Measurements from ENCODE around the gene BAZ2B.

- TF ChIP-seq CTCF (IDR thresholded peaks at IDR 0.05) (no peak), POLR2A (IDR thresholded peaks at IDR 0.05) (no peak)
Measured at GRCh38 chr2:159438284-159438683, 178.1 kb downstream of the BAZ2B start.
